ENCODE measurements around the gene SNTG2. TPM values are rescaled to one million over a fixed set of nuclear protein-coding genes. Genes with fewer than 3 reads are reported as not detected.

The SNTG2 gene
- total and polyA plus RNA-seq, 2 donors (not counting 3 experiments of a cell fraction or from before 2014, with no cell fraction given), result not detected

DNA sequence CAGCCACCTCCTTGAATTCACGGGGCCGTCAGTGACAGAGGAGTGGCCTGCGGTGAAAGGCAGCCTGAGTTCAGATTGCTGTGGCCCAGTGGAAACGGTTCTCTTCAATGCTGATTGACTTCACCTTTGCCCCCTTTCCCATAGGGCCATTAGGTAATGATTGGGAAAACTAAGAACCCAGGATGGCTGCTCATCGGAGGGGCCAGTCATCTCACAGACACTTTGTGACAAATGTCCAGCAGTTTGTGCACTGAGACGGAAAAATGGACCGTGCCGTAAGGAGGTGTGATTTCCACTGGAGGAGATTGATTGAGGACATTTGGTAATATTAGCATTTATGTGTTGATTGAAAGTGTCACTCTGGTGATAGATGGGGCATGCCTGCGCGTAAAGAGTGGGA lies 402.9 kb downstream of the SNTG2 start:
- intact Hi-C loops (cut with micrococcal nuclease) (no loop called here), dilution Hi-C loops (cut with MboI; ENCODE audit: extremely low pct_ligation_motif_present, low sequenced_read_pairs) (no loop called here)
- no peaks in the 10 kb centered on the region for H4K20me1 ChIP-seq (replicated peaks; ENCODE audit: control insufficient read depth, extremely low read depth, insufficient read depth, low read length)
- no peaks in the 10 kb centered on the region for H3K27me3 ChIP-seq (ENCODE audit: control insufficient read depth in 2 of 2, insufficient read depth in 2 of 2, low read length in 2 of 2)
- no peak overlapping the region for H3K9ac ChIP-seq (replicated peaks; ENCODE audit: extremely low read depth, insufficient read depth, low read length)
- TF ChIP-seq JUN (IDR thresholded peaks at IDR 0.05; ENCODE audit: borderline replicate concordance, insufficient read depth, insufficient read length, low read depth) (no peak), POLR2AphosphoS5 (IDR thresholded peaks at IDR 0.05; ENCODE audit: insufficient read depth, low read depth, low read length) (no peak), CTCF (IDR thresholded peaks at IDR 0.05; ENCODE audit: extremely low read depth in 1 of 2, insufficient read depth in 1 of 2, low read depth in 1 of 2, low read length in 2 of 2) (no peak), EZH2 (IDR thresholded peaks at IDR 0.05; ENCODE audit: borderline replicate concordance, low read depth, low read length, severe bottlenecking) (no peak), MYC (IDR thresholded peaks at IDR 0.05; ENCODE audit: low read depth, low read length) (no peak), GATA2 (IDR thresholded peaks at IDR 0.05; ENCODE audit: insufficient read depth, insufficient read length, low read depth, low read length) (no peak), MAX (IDR thresholded peaks at IDR 0.05; ENCODE audit: insufficient read depth, insufficient read length) (no peak), FOS (IDR thresholded peaks at IDR 0.05; ENCODE audit: borderline replicate concordance, insufficient read depth, low read length) (no peak), POLR2A (IDR thresholded peaks at IDR 0.05; ENCODE audit: low read depth, low read length) (no peak)
- no peaks in the 10 kb centered on the region for H3K79me2 ChIP-seq (ENCODE audit: control insufficient read depth, insufficient read depth, low read length)
- ChIA-PET POLR2A (no interaction called here), CTCF (no interaction called here)
- H3K4me3 ChIP-seq (replicated peaks in 1 of 3; ENCODE audit: insufficient read depth in 1 of 3, low read depth in 1 of 3, low read length in 3 of 3), result no peak overlapping the region
- no peaks in the 10 kb centered on the region for H3K36me3 ChIP-seq (ENCODE audit: control insufficient read depth in 2 of 2, extremely low read depth in 1 of 2, insufficient read depth in 2 of 2, low read length in 2 of 2)
- DNase-seq (ENCODE audit: low read depth, low spot score), result no peak
- H3K4me1 ChIP-seq (ENCODE audit: control insufficient read depth, extremely low read depth, insufficient read depth, low read length), result no peaks in the 10 kb centered on the region
- no peak overlapping the region for H2AFZ ChIP-seq (ENCODE audit: low read depth, low read length)
- FAIRE-seq, result no peak
- no TSS peak for BruUV-seq (replicated peaks)
- H3K9me3 ChIP-seq (replicated peaks; ENCODE audit: control insufficient read depth, insufficient read depth, low read length), result peaks cover 16% of the 10 kb centered on the region
- H3K27ac ChIP-seq (ENCODE audit: insufficient read depth, low read depth, low read length), result no peak overlapping the region
- H3K4me2 ChIP-seq (ENCODE audit: insufficient read depth, low read length), result no peak overlapping the region
- H3K9me1 ChIP-seq (replicated peaks; ENCODE audit: control insufficient read depth, extremely low read depth, insufficient read depth, low read length), result no peaks in the 10 kb centered on the region
